Osteocyte (in vitro differentiated cells): ENCODE measurements around the gene ZNF674. TPM values are rescaled to one million over a fixed set of nuclear protein-coding genes. Genes with fewer than 3 reads are reported as not detected.

Source experiments
- DNase-seq: peaks from one replicate; pipeline ENCODE4 v3.0.0; 2021; ENCODE audit warnings: mixed read lengths; ENCODE audit not compliant: unreplicated experiment; ENCODE audit errors: extremely low spot score
- H3K27ac Mint-ChIP-seq: one replicate; pipeline ENCODE4 v1.8.0; 2021; ENCODE audit warnings: mild to moderate bottlenecking, mixed read lengths; ENCODE audit not compliant: unreplicated experiment
- H3K27me3 Mint-ChIP-seq: one replicate; pipeline ENCODE4 v1.8.0; 2021; ENCODE audit warnings: mixed read lengths; ENCODE audit not compliant: unreplicated experiment
- H3K36me3 Mint-ChIP-seq: one replicate; pipeline ENCODE4 v1.8.0; 2021; ENCODE audit warnings: mixed read lengths; ENCODE audit not compliant: unreplicated experiment
- H3K4me1 Mint-ChIP-seq: one replicate; pipeline ENCODE4 v1.8.0; 2021; ENCODE audit warnings: mixed read lengths; ENCODE audit not compliant: unreplicated experiment
- H3K4me3 Mint-ChIP-seq: one replicate; pipeline ENCODE4 v1.8.0; 2021; ENCODE audit warnings: mild to moderate bottlenecking, moderate library complexity, mixed read lengths; ENCODE audit not compliant: unreplicated experiment
- H3K9me3 Mint-ChIP-seq: one replicate; pipeline ENCODE4 v1.8.0; 2021; ENCODE audit warnings: mixed read lengths; ENCODE audit not compliant: unreplicated experiment
- total RNA-seq: library from RNA; stranded (reverse); gene quantifications from 2 replicates; pipeline ENCODE4 v1.2.1, GENCODE V29; 2021
- TF ChIP-seq, protein P1 (sequence below): fragments of 200-600 bp; sonication (generic); IDR thresholded peaks from 2 replicates; pipeline ENCODE4 v1.5.0; 2021; ENCODE audit warnings: antibody characterized with exemption, mild to moderate bottlenecking, moderate library complexity

Gene ZNF674
- total RNA-seq, 1 donor from 2014 or later, result 8.8 TPM

DNA sequence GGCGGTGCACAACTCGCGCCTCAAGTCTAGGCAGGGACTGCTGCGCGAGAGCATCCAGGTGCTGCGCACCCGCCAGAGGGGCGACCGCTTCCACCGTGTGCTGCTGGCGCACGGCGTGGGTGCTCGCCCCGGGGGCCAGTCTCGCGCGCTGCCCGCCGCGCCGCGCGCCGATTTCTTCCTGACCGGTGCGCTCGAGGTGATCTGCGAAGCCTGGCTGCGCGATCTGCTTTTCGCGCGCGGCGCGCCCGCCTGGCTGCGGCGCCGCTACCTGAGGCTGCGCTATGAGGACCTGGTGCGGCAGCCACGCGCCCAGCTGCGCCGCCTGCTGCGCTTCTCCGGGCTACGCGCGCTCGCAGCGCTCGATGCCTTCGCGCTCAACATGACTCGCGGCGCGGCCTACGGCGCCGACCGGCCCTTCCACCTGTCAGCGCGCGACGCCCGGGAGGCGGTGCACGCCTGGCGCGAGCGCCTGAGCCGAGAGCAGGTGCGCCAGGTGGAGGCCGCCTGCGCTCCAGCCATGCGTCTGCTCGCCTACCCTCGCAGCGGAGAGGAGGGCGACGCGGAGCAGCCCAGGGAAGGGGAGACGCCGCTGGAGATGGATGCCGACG, 29.7 kb upstream of the ZNF674 start:
- Mint-ChIP-seq H3K27ac (no peak overlapping the region), H3K4me1 (peaks cover 23% of the 10 kb centered on the region), H3K4me3 (peak overlapping the region; percentile 80), H3K36me3 (no peaks in the 10 kb centered on the region), H3K27me3 (no peaks in the 10 kb centered on the region), H3K9me3 (no peaks in the 10 kb centered on the region)
- TF ChIP-seq, protein P1, sequence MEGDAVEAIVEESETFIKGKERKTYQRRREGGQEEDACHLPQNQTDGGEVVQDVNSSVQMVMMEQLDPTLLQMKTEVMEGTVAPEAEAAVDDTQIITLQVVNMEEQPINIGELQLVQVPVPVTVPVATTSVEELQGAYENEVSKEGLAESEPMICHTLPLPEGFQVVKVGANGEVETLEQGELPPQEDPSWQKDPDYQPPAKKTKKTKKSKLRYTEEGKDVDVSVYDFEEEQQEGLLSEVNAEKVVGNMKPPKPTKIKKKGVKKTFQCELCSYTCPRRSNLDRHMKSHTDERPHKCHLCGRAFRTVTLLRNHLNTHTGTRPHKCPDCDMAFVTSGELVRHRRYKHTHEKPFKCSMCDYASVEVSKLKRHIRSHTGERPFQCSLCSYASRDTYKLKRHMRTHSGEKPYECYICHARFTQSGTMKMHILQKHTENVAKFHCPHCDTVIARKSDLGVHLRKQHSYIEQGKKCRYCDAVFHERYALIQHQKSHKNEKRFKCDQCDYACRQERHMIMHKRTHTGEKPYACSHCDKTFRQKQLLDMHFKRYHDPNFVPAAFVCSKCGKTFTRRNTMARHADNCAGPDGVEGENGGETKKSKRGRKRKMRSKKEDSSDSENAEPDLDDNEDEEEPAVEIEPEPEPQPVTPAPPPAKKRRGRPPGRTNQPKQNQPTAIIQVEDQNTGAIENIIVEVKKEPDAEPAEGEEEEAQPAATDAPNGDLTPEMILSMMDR, result no peak
- no peak for DNase-seq

GRCh38 chrX:46573892-46574773, 28.9 kb upstream of the ZNF674 start:
- Mint-ChIP-seq H3K4me1 (peaks cover 23% of the 10 kb centered on the region), H3K27me3 (no peaks in the 10 kb centered on the region), H3K36me3 (no peaks in the 10 kb centered on the region), H3K27ac (peak overlapping the region; percentile 50), H3K4me3 (peak overlapping the region; percentile 77), H3K9me3 (no peaks in the 10 kb centered on the region)
- DNase-seq, result no peak
- TF ChIP-seq, protein P1, result no peak

GRCh38 chrX:46573331-46573891, 28.2 kb upstream of the ZNF674 start, which contains the start of gene CHST7:
Gene CHST7, plus strand, starts transcription at chrX:46573765. Its CDS starts 167 bp downstream, at chrX:46573932.
- Mint-ChIP-seq H3K4me3 (peak within 1 kb of the TSS; percentile 77), H3K27me3 (no peaks in the 10 kb centered on the region), H3K4me1 (peaks cover 23% of the 10 kb centered on the region), H3K27ac (peak within 1 kb of the TSS; percentile 50), H3K36me3 (no peaks in the 10 kb centered on the region), H3K9me3 (no peaks in the 10 kb centered on the region)
- DNase-seq, result peak; percentile 89
- TF ChIP-seq, protein P1, result peak; percentile 60

GRCh38 chrX:46572340-46572936, 27.2 kb upstream of the ZNF674 start:
- no peaks in the 10 kb centered on the region for H3K36me3 Mint-ChIP-seq
- DNase-seq, result no peak
- peaks cover 3% of the 10 kb centered on the region for H3K9me3 Mint-ChIP-seq
- H3K27ac Mint-ChIP-seq, result no peak overlapping the region
- H3K4me1 Mint-ChIP-seq, result peaks cover 21% of the 10 kb centered on the region
- TF ChIP-seq, protein P1, result no peak
- H3K4me3 Mint-ChIP-seq, result no peak overlapping the region
- H3K27me3 Mint-ChIP-seq, result no peaks in the 10 kb centered on the region
